Activated T-helper 9 cell treated with anti-CD3 and anti-CD28 coated beads, Interleukin-2, amount 50 U/mL, for 16 hours (primary cell): ENCODE measurements around the gene HMX2.
"Not testable (repeated sequence)": the region's sequence is repeated elsewhere in the genome, so short reads cannot be mapped to it uniquely, and the experiment has no call there.

Experiments
- DNase-seq: peaks from one replicate; pipeline ENCODE4 v3.0.0-alpha.2; 2020; ENCODE audit warnings: low read depth

Gene HMX2

GRCh38 chr10:123150986-123151736, 3.2 kb downstream of the HMX2 start:
- no peak for DNase-seq

- DNase-seq = no peak
These were observed 3.8 kb downstream of the HMX2 start for GRCh38 chr10:123151737-123152135.

- DNase-seq = no peak
These were observed 5.7 kb downstream of the HMX2 start for GRCh38 chr10:123153486-123154091.

- DNase-seq = peak; percentile 91
These were observed 6.3 kb downstream of the HMX2 start, which contains the start of gene BUB3 for GRCh38 chr10:123154092-123154710. TSS of gene BUB3 (plus strand) at chr10:123154402. CDS start at chr10:123154918, 516 bp downstream.

- no peak for DNase-seq
These were observed 7.0 kb downstream of the HMX2 start for GRCh38 chr10:123154711-123155505.

- no peak for DNase-seq
These were observed 8.1 kb downstream of the HMX2 start for GRCh38 chr10:123156078-123156477.

GRCh38 chr10:123157210-123157609, 9.3 kb downstream of the HMX2 start:
- DNase-seq = no peak

GRCh38 chr10:123158682-123159081, 10.7 kb downstream of the HMX2 start:
- no peak for DNase-seq

GRCh38 chr10:123160311-123160980, 12.5 kb downstream of the HMX2 start:
- no peak for DNase-seq

GRCh38 chr10:123164319-123164718, 16.4 kb downstream of the HMX2 start:
- DNase-seq = no peak

GRCh38 chr10:123165445-123166072, 17.6 kb downstream of the HMX2 start:
- DNase-seq = no peak

- no peak for DNase-seq
These were observed 18.7 kb downstream of the HMX2 start for GRCh38 chr10:123166618-123167017.

- DNase-seq = no peak
These were observed 23.0 kb downstream of the HMX2 start for GRCh38 chr10:123170961-123171360.

- not testable (repeated sequence) for DNase-seq
These were observed 23.7 kb downstream of the HMX2 start for GRCh38 chr10:123171616-123172015.

GRCh38 chr10:123175389-123176387, 27.8 kb downstream of the HMX2 start:
- DNase-seq = no peak

- DNase-seq = not testable (repeated sequence)
These were observed 30.5 kb downstream of the HMX2 start for GRCh38 chr10:123178390-123178789.

- DNase-seq = no peak
These were observed 32.5 kb downstream of the HMX2 start for GRCh38 chr10:123180101-123181090.

- no peak for DNase-seq
These were observed 35.8 kb downstream of the HMX2 start for GRCh38 chr10:123183724-123184123.

- no peak for DNase-seq
These were observed 39.8 kb downstream of the HMX2 start for GRCh38 chr10:123187781-123188180.
